Measurements from ENCODE around the gene FGR.

The FGR gene

GRCh38 chr1:27671964-27672749 lies 37.2 kb upstream of the FGR start, which contains the start of gene IFI6:
Gene IFI6, minus strand, starts transcription at chr1:27672192. Its CDS starts 2,878 bp downstream, at chr1:27669314.
- H3K4me3 ChIP-seq (replicated peaks in 1 of 2; ENCODE audit: low read depth in 2 of 2, low read length in 2 of 2) = peak within 1 kb of the TSS; percentile 38 to 70
- peak; percentile 52 for TF ChIP-seq CTCF (IDR thresholded peaks at IDR 0.05; ENCODE audit: low read depth, low read length)

DNA sequence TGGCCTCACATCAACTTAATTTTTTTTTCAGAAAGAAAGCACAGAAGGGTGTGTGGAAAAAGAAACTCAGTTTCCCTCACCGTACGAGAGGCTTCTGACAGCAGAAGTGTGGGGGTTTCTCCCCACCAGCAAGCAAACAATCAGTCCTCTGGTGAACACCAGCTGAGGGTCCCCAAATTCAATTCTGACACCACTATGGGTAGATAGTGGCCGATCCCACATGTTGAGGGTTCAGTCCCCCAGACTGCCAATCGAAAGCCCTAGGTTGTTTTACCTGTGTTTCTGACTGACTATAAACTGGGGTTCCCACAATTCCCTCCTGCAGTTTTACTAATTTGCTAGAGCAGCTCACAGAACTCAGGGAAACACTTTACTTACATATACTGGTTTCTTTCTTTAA lies 34.9 kb upstream of the FGR start:
- H3K4me3 ChIP-seq (replicated peaks in 1 of 2; ENCODE audit: low read depth in 2 of 2, low read length in 2 of 2) = no peak overlapping the region

More at GRCh38 chr1:27671964-27672749, 37.2 kb upstream of the FGR start, which contains the start of gene IFI6:
- DNase-seq (ENCODE audit: low read depth in 2 of 2) = peak; percentile 97

DNA sequence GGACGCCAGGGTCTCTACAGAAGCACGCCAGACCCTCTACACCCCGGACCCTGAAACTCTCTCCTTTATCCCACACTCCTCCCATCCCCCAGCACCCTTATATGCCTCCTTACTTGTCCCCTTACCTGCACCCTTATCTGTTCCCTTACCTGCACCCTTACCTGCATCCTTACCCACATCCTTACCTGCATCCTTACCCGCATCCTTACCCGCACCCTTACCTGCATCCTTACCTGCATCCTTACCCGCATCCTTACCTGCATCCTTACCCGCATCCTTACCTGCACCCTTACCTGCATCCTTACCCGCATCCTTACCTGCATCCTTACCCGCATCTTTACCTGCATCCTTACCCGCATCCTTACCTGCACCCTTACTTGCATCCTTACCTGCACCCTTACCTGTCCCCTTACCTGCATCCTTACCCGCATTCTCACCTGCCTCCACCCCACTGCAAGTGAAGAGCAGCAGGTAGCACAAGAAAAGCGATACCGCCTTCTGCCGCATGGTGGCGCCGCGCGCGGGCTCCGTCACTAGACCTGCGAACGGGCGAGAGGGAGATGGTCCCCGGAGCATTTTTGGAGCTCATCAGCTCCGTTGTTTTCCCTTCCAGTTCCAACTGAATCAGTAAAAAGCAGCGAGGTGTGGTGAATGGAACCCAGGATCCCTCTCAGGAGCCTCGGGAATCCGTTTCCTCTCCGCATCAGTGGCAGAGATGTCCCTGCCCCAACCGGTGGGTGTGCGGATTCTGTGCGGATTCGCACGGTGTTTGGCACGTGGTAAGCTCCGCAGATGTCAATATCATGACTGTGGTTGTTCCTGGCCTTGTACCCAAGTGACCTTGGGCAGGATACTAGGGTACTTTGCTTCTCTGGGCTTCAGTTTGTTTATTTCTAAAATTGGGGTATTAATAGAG lies 34.1 kb upstream of the FGR start:
- peak; percentile 69 to 75 for DNase-seq (ENCODE audit: low read depth in 2 of 2)
- peak overlapping the region; percentile 36 to 55 for H3K4me3 ChIP-seq (replicated peaks in 1 of 2; ENCODE audit: low read depth in 2 of 2, low read length in 2 of 2)
- peak; percentile 98 for TF ChIP-seq CTCF (IDR thresholded peaks at IDR 0.05; ENCODE audit: low read depth, low read length)

More for the DNA sequence above, 34.9 kb upstream of the FGR start:
- no peak for TF ChIP-seq CTCF (IDR thresholded peaks at IDR 0.05; ENCODE audit: low read depth, low read length)
- no peak for DNase-seq (ENCODE audit: low read depth in 2 of 2)

- no peak overlapping the region for H3K4me3 ChIP-seq (replicated peaks in 1 of 2; ENCODE audit: low read depth in 2 of 2, low read length in 2 of 2)
- TF ChIP-seq CTCF (IDR thresholded peaks at IDR 0.05; ENCODE audit: low read depth, low read length) = no peak
- no peak for DNase-seq (ENCODE audit: low read depth in 2 of 2)
Measured at GRCh38 chr1:27668121-27668807, 33.3 kb upstream of the FGR start.

GRCh38 chr1:27666791-27667254 lies 31.8 kb upstream of the FGR start:
- no peak overlapping the region for H3K4me3 ChIP-seq (replicated peaks in 1 of 2; ENCODE audit: low read depth in 2 of 2, low read length in 2 of 2)
- DNase-seq (ENCODE audit: low read depth in 2 of 2) = no peak
- no peak for TF ChIP-seq CTCF (IDR thresholded peaks at IDR 0.05; ENCODE audit: low read depth, low read length)

DNA sequence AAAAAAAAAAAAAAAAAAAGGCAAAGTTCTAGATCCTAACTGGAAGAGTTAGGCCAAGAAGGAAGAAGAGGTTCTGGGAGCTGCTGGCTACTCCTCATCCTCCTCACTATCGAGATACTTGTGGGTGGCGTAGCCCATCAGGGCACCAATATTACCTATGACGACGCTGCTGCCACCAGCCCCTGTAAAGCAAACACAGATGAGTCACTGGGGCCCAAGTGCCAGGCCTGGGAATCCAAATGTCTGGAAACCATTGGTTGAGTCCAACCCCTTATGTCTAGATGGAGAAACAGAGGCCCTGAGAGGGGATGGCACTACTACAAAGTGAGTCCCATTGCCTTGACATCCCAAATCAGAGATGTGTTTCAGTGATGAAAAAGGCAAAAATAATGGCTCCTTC lies 31.3 kb upstream of the FGR start:
- no peak overlapping the region for H3K4me3 ChIP-seq (replicated peaks in 1 of 2; ENCODE audit: low read depth in 2 of 2, low read length in 2 of 2)
- no peak for DNase-seq (ENCODE audit: low read depth in 2 of 2)
- no peak for TF ChIP-seq CTCF (IDR thresholded peaks at IDR 0.05; ENCODE audit: low read depth, low read length)

Measured in cardiac fibroblast (primary cell).